GM12878 (cell line): ENCODE data around the gene PPME1. TPM values are rescaled to one million over a fixed set of nuclear protein-coding genes. Genes with fewer than 3 reads are reported as not detected.

ENCODE experiments used
- ATAC-seq: fragments of 200-7000 bp; cut with Tn5 transposase; 3 replicates; pipeline ENCODE4 v1.9.1; 2020; ENCODE audit warnings: mild to moderate bottlenecking, moderate library complexity
- BruUV-seq: library from RNA; stranded (reverse); fragments of 400-500 nt; replicated peaks from 2 replicates; lab custom pipeline; 2021; lab: Mats Ljungman, UMichigan
- CTCF ChIA-PET: fragments of 300-600 bp; sonication (Branson Sonifier 250); formaldehyde crosslinking; extraction: SDS; loops from one replicate; lab custom pipeline; 2021; ENCODE audit warnings: inconsistent platforms; lab: Yijun Ruan, JAX
- POLR2A ChIA-PET: fragments of 350-600 bp; formaldehyde crosslinking; extraction: SDS; loops from one replicate; lab custom pipeline; 2021; ENCODE audit warnings: inconsistent platforms; lab: Charles Lee
- RAD21 ChIA-PET: fragments of 300-600 bp; sonication (Branson Sonifier 250); formaldehyde crosslinking; loops from one replicate; lab custom pipeline; 2023; ENCODE audit warnings: antibody characterized with exemption; ENCODE audit not compliant: unreplicated experiment; lab: Charles Lee
- SMC1A ChIA-PET: fragments of 300-600 bp; sonication (Branson Sonifier 250); formaldehyde crosslinking; loops from one replicate; lab custom pipeline; 2023; ENCODE audit not compliant: unreplicated experiment, uncharacterized antibody; lab: Charles Lee
- DNase-seq: peaks from one replicate; pipeline ENCODE4 v3.0.0-alpha.2; 2011; ENCODE audit warnings: low read depth, low spot score
- FAIRE-seq: peaks from 3 replicates; lab custom pipeline; 2011; peaks lifted over from hg19 to GRCh38; lab: Jason Lieb, UNC
- H2AFZ ChIP-seq: 2 replicates; pipeline ENCODE4 v1.6.0; 2011; ENCODE audit warnings: low read depth, low read length, control low read depth; ENCODE audit not compliant: control insufficient read depth
- H3K27ac ChIP-seq: 2 replicates; pipeline ENCODE4 v1.5.1; 2011; ENCODE audit warnings: control low read depth; ENCODE audit not compliant: control insufficient read depth, insufficient read depth
- H3K27me3 ChIP-seq, 2 experiments: replicated peaks in 1 of 2; 2 replicates each; pipeline versions ENCODE4 v1.6.0 to v1.6.1; 2011; ENCODE audit warnings: low read length in 1 of 2; ENCODE audit not compliant: control insufficient read depth in 2 of 2, insufficient read depth in 2 of 2
- H3K36me3 ChIP-seq, 2 experiments: 2 replicates each; pipeline ENCODE4 v1.5.1; 2011; ENCODE audit warnings: low read length in 1 of 2; ENCODE audit not compliant: control insufficient read depth in 2 of 2, insufficient read depth in 2 of 2
- H3K4me1 ChIP-seq: 2 replicates; pipeline ENCODE4 v1.6.1; 2011; ENCODE audit warnings: mild to moderate bottlenecking, low read length, moderate library complexity, mixed read lengths; ENCODE audit not compliant: control insufficient read depth, insufficient read depth
- H3K4me2 ChIP-seq: 2 replicates; pipeline ENCODE4 v1.6.0; 2011; ENCODE audit warnings: control low read depth; ENCODE audit not compliant: control insufficient read depth, insufficient read depth
- H3K4me3 ChIP-seq: fragments of 200-600 bp; sonication (generic); 2 replicates; pipeline ENCODE4 v1.5.1; 2016
- H3K79me2 ChIP-seq: 2 replicates; pipeline ENCODE4 v1.6.0; 2011; ENCODE audit warnings: low read length; ENCODE audit not compliant: control insufficient read depth, insufficient read depth
- H3K9ac ChIP-seq: 2 replicates; pipeline ENCODE4 v1.8.0; 2011; ENCODE audit warnings: low read length, control low read depth, mixed read lengths; ENCODE audit not compliant: control insufficient read depth, insufficient read depth
- H3K9me3 ChIP-seq: replicated peaks from 3 replicates; pipeline ENCODE4 v1.5.1; 2011; ENCODE audit warnings: mild to moderate bottlenecking, low read length; ENCODE audit not compliant: control insufficient read depth, insufficient read depth
- H4K20me1 ChIP-seq: 2 replicates; pipeline ENCODE4 v1.6.0; 2011; ENCODE audit not compliant: control insufficient read depth, insufficient read depth
- ATF2 ChIP-seq: IDR thresholded peaks from 2 replicates; pipeline ENCODE4 v1.6.1; 2012; ENCODE audit warnings: low read length, inconsistent platforms
- CBFB ChIP-seq: IDR thresholded peaks from 2 replicates; pipeline ENCODE4 v1.6.1; 2016; ENCODE audit warnings: antibody characterized with exemption, low read depth
- CBX5 ChIP-seq: sonication (generic); IDR thresholded peaks from 2 replicates; pipeline ENCODE4 v1.6.1; 2016; ENCODE audit warnings: low read depth, moderate library complexity, mild to moderate bottlenecking, inconsistent platforms
- JUND ChIP-seq: IDR thresholded peaks from 2 replicates; pipeline ENCODE4 v1.6.1; 2012; ENCODE audit warnings: low read depth, mild to moderate bottlenecking, low read length, improper control_type of control experiment, moderate library complexity
- POU2F2 ChIP-seq: IDR thresholded peaks from 3 replicates; pipeline ENCODE4 v1.6.1; 2011; ENCODE audit warnings: low read depth, mild to moderate bottlenecking, low read length, borderline replicate concordance
- RB1 ChIP-seq: fragments of 450-650 bp; formaldehyde crosslinking; IDR thresholded peaks from 2 replicates; pipeline ENCODE4 v1.6.1; 2017; ENCODE audit warnings: mild to moderate bottlenecking, borderline replicate concordance
- SP1 ChIP-seq: IDR thresholded peaks from one replicate; pipeline ENCODE4 v1.6.1; 2011; ENCODE audit warnings: low read depth, low read length
- ZBTB40 ChIP-seq: fragments of 450-650 bp; IDR thresholded peaks from 2 replicates; pipeline ENCODE4 v1.6.1; 2016; ENCODE audit warnings: mild to moderate bottlenecking, moderate library complexity, borderline replicate concordance
- ZSCAN29 ChIP-seq: fragments of 450-650 bp; IDR thresholded peaks from 2 replicates; pipeline ENCODE4 v1.6.1; 2017; ENCODE audit warnings: mild to moderate bottlenecking, moderate library complexity
- WGBS: methylation state at CpG from one replicate; pipeline ENCODE4 v1.1.6; 2016; ENCODE audit warnings: low lambda C conversion rate; ENCODE audit not compliant: insufficient replicate concordance, insufficient coverage; ENCODE audit errors: missing lambda C conversion rate; 5-methylcytosine and 5-hydroxymethylcytosine counted together
- in situ Hi-C: fragments of 300-500 bp; cut with MboI; formaldehyde crosslinking; loops from 9 replicates; pipeline ENCODE4 v1.14.3; 2018; ENCODE audit warnings: mixed read lengths
- intact Hi-C: fragments of 100-400 bp; cut with micrococcal nuclease; formaldehyde crosslinking; loops from one replicate; pipeline ENCODE4 v1.14.2; 2022; ENCODE audit not compliant: unreplicated experiment
- polyA plus RNA-seq, 11 experiments: library from polyadenylated mRNA; depleted of rRNA in 4 of 11; unstranded in 6 of 11; stranded (reverse) in 5 of 11; fragments of >200 nt; fragmentation: Nextera tagmentation in 4 of 11; fragmentation: Illumina TruSeq in 1 of 11; extraction: Ambion mirVana in 4 of 11; extraction: Trizol in 1 of 11; gene quantifications; 1 replicate in 1 of 11; 2 replicates in 10 of 11; pipeline versions ENCODE4 v1.2.1 to v1.2.3, GENCODE V29; 2011 to 2016; ENCODE audit warnings: inconsistent platforms in 2 of 11, missing spikeins in 2 of 11, low read depth in 1 of 11
- total RNA-seq, 4 experiments: library from RNA; depleted of rRNA in 3 of 4; stranded (reverse); fragments of >200 nt in 3 of 4; fragmentation: Illumina TruSeq in 1 of 4; extraction: Trizol in 1 of 4; gene quantifications; 2 replicates each; pipeline versions ENCODE4 v1.2.1 to v1.2.3, GENCODE V29; 2013 to 2021
- TF ChIP-seq, protein P1 (sequence below): IDR thresholded peaks from 2 replicates; pipeline ENCODE4 v1.6.1; 2011; ENCODE audit warnings: borderline replicate concordance, low read depth, mild to moderate bottlenecking, moderate library complexity, low read length; ENCODE audit not compliant: insufficient read depth, poor library complexity, severe bottlenecking
- TF ChIP-seq, protein P2 (sequence below): fragments of 450-650 bp; IDR thresholded peaks from 2 replicates; pipeline ENCODE4 v1.6.1; 2017; ENCODE audit warnings: mild to moderate bottlenecking, moderate library complexity

Gene PPME1
- total and polyA plus RNA-seq, 10 of the 15 experiments (the other 5 are each of a cell fraction or from before 2014, with no cell fraction given), result 3.1 to 51.4 (median 20.8) TPM

DNA sequence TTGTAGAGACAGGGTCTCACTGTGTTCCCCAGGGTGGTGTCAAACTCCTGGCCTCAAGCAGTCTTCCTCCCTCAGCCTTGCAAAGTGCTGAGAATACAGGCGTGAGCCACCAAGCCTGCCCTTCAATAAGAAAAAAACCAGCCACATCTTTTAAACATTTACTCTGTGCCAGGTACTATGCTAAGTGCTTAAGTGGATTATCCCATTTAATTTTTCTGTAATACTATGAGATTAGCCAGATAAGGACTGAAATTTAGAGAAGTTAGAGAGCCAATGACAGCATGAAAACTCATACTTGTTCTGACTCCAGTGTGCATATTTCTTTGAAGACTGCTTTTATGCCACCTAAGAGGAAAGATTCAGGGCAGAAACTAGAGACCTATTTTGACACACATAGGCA is 35.7 kb downstream of the PPME1 start:
- no TSS peak for BruUV-seq
- in situ Hi-C loops, result no loop called here

More for the DNA sequence above, 35.7 kb downstream of the PPME1 start:
- FAIRE-seq (no peak), ATAC-seq (no peak), DNase-seq (no peak)
- Histone ChIP-seq H3K4me3 (no peak overlapping the region), H3K27ac (no peak overlapping the region), H3K4me1 (no peaks in the 10 kb centered on the region), H3K36me3 (peaks cover 0 to 12% of the 10 kb centered on the region in 2 experiments; a peak in 3 of 4 replicates), H3K4me2 (no peak overlapping the region), H4K20me1 (no peaks in the 10 kb centered on the region), H3K9me3 (no peaks in the 10 kb centered on the region), H2AFZ (no peak overlapping the region), H3K79me2 (no peaks in the 10 kb centered on the region), H3K27me3 (no peaks in the 10 kb centered on the region), H3K9ac (no peak overlapping the region)
- ChIA-PET RAD21 (no interaction called here), POLR2A (no interaction called here), CTCF (no interaction called here), SMC1A (no interaction called here)
- WGBS, result 79% methylated on average over 1 of the region's 1 CpG
- TF ChIP-seq RB1 (no peak), JUND (no peak), ZBTB40 (no peak), CBX5 (no peak), CBFB (no peak), ATF2 (no peak), POU2F2 (no peak), ZSCAN29 (no peak), SP1 (no peak)
- TF ChIP-seq, protein P1, sequence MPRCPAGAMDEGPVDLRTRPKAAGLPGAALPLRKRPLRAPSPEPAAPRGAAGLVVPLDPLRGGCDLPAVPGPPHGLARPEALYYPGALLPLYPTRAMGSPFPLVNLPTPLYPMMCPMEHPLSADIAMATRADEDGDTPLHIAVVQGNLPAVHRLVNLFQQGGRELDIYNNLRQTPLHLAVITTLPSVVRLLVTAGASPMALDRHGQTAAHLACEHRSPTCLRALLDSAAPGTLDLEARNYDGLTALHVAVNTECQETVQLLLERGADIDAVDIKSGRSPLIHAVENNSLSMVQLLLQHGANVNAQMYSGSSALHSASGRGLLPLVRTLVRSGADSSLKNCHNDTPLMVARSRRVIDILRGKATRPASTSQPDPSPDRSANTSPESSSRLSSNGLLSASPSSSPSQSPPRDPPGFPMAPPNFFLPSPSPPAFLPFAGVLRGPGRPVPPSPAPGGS, result no peak
- TF ChIP-seq, protein P2, sequence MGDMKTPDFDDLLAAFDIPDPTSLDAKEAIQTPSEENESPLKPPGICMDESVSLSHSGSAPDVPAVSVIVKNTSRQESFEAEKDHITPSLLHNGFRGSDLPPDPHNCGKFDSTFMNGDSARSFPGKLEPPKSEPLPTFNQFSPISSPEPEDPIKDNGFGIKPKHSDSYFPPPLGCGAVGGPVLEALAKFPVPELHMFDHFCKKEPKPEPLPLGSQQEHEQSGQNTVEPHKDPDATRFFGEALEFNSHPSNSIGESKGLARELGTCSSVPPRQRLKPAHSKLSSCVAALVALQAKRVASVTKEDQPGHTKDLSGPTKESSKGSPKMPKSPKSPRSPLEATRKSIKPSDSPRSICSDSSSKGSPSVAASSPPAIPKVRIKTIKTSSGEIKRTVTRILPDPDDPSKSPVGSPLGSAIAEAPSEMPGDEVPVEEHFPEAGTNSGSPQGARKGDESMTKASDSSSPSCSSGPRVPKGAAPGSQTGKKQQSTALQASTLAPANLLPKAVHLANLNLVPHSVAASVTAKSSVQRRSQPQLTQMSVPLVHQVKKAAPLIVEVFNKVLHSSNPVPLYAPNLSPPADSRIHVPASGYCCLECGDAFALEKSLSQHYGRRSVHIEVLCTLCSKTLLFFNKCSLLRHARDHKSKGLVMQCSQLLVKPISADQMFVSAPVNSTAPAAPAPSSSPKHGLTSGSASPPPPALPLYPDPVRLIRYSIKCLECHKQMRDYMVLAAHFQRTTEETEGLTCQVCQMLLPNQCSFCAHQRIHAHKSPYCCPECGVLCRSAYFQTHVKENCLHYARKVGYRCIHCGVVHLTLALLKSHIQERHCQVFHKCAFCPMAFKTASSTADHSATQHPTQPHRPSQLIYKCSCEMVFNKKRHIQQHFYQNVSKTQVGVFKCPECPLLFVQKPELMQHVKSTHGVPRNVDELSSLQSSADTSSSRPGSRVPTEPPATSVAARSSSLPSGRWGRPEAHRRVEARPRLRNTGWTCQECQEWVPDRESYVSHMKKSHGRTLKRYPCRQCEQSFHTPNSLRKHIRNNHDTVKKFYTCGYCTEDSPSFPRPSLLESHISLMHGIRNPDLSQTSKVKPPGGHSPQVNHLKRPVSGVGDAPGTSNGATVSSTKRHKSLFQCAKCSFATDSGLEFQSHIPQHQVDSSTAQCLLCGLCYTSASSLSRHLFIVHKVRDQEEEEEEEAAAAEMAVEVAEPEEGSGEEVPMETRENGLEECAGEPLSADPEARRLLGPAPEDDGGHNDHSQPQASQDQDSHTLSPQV, result no peak
- intact Hi-C loops, result no loop called here
